ENCODE results near the gene DMD.

The DMD gene

DNA sequence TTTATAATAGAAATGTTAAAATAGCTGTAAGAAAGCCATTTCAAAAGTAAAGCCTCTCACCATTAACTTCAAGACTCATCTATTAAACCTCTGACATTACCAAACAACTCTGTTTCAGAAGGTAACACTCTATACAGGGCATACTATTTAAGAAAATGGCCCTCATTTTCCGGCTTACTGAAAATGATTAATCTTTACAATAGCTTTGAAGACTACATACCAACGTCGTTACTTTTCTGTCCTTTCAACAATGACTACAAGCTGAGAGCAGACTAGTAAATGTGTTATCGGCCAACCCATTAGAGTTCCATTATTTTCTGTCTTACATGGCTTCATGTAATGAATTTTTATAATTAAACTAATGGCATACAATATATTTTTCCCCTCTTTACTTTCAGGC, 1545.9 kb downstream of the DMD start:
- H3K27ac ChIP-seq: no peak overlapping the region
- no peaks in the 10 kb centered on the region for H3K36me3 ChIP-seq (replicated peaks)
- TF ChIP-seq, protein P1, sequence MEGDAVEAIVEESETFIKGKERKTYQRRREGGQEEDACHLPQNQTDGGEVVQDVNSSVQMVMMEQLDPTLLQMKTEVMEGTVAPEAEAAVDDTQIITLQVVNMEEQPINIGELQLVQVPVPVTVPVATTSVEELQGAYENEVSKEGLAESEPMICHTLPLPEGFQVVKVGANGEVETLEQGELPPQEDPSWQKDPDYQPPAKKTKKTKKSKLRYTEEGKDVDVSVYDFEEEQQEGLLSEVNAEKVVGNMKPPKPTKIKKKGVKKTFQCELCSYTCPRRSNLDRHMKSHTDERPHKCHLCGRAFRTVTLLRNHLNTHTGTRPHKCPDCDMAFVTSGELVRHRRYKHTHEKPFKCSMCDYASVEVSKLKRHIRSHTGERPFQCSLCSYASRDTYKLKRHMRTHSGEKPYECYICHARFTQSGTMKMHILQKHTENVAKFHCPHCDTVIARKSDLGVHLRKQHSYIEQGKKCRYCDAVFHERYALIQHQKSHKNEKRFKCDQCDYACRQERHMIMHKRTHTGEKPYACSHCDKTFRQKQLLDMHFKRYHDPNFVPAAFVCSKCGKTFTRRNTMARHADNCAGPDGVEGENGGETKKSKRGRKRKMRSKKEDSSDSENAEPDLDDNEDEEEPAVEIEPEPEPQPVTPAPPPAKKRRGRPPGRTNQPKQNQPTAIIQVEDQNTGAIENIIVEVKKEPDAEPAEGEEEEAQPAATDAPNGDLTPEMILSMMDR (IDR thresholded peaks at IDR 0.05; ENCODE audit: low read depth, low read length, missing control alignments): no peak
- in situ Hi-C loops (cut with HindIII; ENCODE audit: low pct_ligation_motif_present, low sequenced_read_pairs): no loop called here
- no peak overlapping the region for H3K4me3 ChIP-seq (ENCODE audit: low read depth, low read length)
- H3K27me3 ChIP-seq (replicated peaks): no peaks in the 10 kb centered on the region
- DNase-seq: no peak

DNA sequence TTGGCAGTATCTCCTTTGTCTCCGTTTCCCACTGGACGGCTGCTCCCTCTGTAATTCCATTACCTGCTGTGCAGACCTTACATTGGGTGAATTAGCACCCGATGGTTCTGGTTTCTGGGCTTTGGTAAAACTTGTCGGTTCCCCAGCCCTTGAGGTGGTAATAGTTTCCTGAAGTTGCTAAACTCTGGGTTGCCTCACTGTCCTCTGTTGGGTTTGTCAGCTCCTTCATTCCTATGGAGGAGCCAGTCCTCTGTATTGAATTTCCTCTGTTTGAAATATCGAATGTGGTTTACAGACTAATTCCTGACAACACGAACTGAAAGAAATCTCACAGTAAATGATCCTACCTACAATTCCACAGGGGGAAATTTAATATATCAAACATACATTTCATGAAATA, 1548.2 kb downstream of the DMD start:
- DNase-seq: no peak
- in situ Hi-C loops (cut with HindIII; ENCODE audit: low pct_ligation_motif_present, low sequenced_read_pairs): no loop called here
- Histone ChIP-seq H3K27ac (no peak overlapping the region), H3K36me3 (replicated peaks) (no peaks in the 10 kb centered on the region), H3K27me3 (replicated peaks) (no peaks in the 10 kb centered on the region), H3K4me3 (ENCODE audit: low read depth, low read length) (no peak overlapping the region)
- TF ChIP-seq, protein P1 (IDR thresholded peaks at IDR 0.05; ENCODE audit: low read depth, low read length, missing control alignments): no peak

DNA sequence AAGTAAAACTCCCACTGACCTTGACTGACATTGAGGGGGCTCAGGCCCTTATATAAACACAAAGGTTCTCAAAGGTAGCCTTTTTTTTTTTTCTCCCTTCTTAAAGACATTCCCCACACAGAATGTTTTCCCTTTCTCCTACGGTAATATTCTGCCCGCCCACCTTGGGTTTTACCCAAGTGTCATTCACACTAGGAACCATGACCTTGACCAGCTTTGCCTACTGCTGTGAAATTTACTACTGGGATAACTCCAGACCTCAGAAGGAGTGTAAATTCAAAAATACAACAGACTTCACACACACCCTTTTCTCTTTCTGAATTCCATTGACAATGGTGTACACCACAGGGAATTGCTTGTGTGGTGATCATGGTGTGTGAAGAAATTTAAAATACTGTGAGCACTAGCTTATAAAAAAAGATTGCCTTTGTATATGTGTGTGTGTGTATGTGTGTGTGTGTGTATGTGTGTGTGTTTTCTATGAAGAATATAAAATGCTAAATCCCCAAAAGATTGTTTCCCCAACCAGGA, 1550.0 kb downstream of the DMD start:
- DNase-seq: no peak
- no peak overlapping the region for H3K27ac ChIP-seq
- in situ Hi-C loops (cut with HindIII; ENCODE audit: low pct_ligation_motif_present, low sequenced_read_pairs): no loop called here
- H3K27me3 ChIP-seq (replicated peaks): no peaks in the 10 kb centered on the region
- TF ChIP-seq, protein P1 (IDR thresholded peaks at IDR 0.05; ENCODE audit: low read depth, low read length, missing control alignments): no peak
- no peaks in the 10 kb centered on the region for H3K36me3 ChIP-seq (replicated peaks)
- no peak overlapping the region for H3K4me3 ChIP-seq (ENCODE audit: low read depth, low read length)

- no peak overlapping the region for H3K27ac ChIP-seq
- no peaks in the 10 kb centered on the region for H3K36me3 ChIP-seq (replicated peaks)
- H3K4me3 ChIP-seq (ENCODE audit: low read depth, low read length): no peak overlapping the region
- no peak for DNase-seq
- no peaks in the 10 kb centered on the region for H3K27me3 ChIP-seq (replicated peaks)
- in situ Hi-C loops (cut with HindIII; ENCODE audit: low pct_ligation_motif_present, low sequenced_read_pairs): no loop called here
- TF ChIP-seq, protein P1 (IDR thresholded peaks at IDR 0.05; ENCODE audit: low read depth, low read length, missing control alignments): peak; percentile 33
These were observed 1553.0 kb downstream of the DMD start for GRCh38 chrX:31658360-31658759.

GRCh38 chrX:31656013-31656412, 1555.3 kb downstream of the DMD start:
- H3K27me3 ChIP-seq (replicated peaks): no peaks in the 10 kb centered on the region
- TF ChIP-seq, protein P1 (IDR thresholded peaks at IDR 0.05; ENCODE audit: low read depth, low read length, missing control alignments): no peak
- no peak overlapping the region for H3K4me3 ChIP-seq (ENCODE audit: low read depth, low read length)
- DNase-seq: peak; percentile 6
- no peaks in the 10 kb centered on the region for H3K36me3 ChIP-seq (replicated peaks)
- in situ Hi-C loops (cut with HindIII; ENCODE audit: low pct_ligation_motif_present, low sequenced_read_pairs): no loop called here
- no peak overlapping the region for H3K27ac ChIP-seq

DNA sequence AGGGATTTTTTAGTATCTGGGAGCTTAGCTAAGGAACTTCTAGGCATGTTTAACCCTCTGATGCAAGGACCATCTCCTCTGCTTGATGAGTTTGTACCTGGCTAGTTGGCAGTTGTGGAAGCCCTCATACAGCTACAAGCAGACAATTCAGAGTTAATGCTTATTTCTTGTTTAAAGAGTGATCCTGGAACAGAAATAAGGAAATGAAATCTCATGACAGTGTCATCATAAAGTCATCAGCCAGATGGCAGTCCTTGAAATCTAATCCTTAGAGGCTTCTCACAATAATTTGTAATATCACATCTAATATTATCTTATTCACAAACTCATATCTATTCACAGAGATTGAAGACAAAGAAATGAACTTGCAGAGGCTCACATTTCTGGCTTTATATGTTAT, 1557.9 kb downstream of the DMD start:
- in situ Hi-C loops (cut with HindIII; ENCODE audit: low pct_ligation_motif_present, low sequenced_read_pairs): no loop called here
- H3K27me3 ChIP-seq (replicated peaks): no peaks in the 10 kb centered on the region
- DNase-seq: no peak
- H3K27ac ChIP-seq: no peak overlapping the region
- no peak overlapping the region for H3K4me3 ChIP-seq (ENCODE audit: low read depth, low read length)
- TF ChIP-seq, protein P1 (IDR thresholded peaks at IDR 0.05; ENCODE audit: low read depth, low read length, missing control alignments): no peak
- no peaks in the 10 kb centered on the region for H3K36me3 ChIP-seq (replicated peaks)

Measured in brain microvascular endothelial cell (primary cell).